Endothelial cell of umbilical vein (primary cell): ENCODE data around the gene CFAP45. TPM values are rescaled to one million over a fixed set of nuclear protein-coding genes. Genes with fewer than 3 reads are reported as not detected.

Experiments used
- BruUV-seq: library from RNA; stranded (reverse); fragments of 400-500 nt; replicated peaks from 2 replicates; lab custom pipeline; 2021; lab: Mats Ljungman, UMichigan
- CTCF ChIA-PET: fragments of 300-600, 350-600 bp; sonication (Branson Sonifier 250); formaldehyde crosslinking; loops from one replicate; lab custom pipeline; 2021; ENCODE audit warnings: antibody characterized with exemption, inconsistent platforms; lab: Charles Lee
- POLR2A ChIA-PET: fragments of 300-600, 350-600 bp; sonication (Branson Sonifier 250); formaldehyde crosslinking; loops from one replicate; lab custom pipeline; 2021; ENCODE audit warnings: antibody characterized with exemption, inconsistent platforms; lab: Charles Lee
- DNase-seq: peaks from one replicate; pipeline ENCODE4 v3.0.0-alpha.2; 2011; ENCODE audit warnings: low read depth, low spot score
- FAIRE-seq: peaks from 2 replicates; lab custom pipeline; 2011; peaks lifted over from hg19 to GRCh38; lab: Jason Lieb, UNC
- H2AFZ ChIP-seq: 2 replicates; pipeline ENCODE4 v1.6.0; 2012; ENCODE audit warnings: low read depth, low read length, control low read depth, inconsistent platforms
- H3K27ac ChIP-seq: 2 replicates; pipeline ENCODE4 v1.5.1; 2011; ENCODE audit warnings: low read depth, mild to moderate bottlenecking, control low read depth, low read length, moderate library complexity; ENCODE audit not compliant: insufficient read depth
- H3K27me3 ChIP-seq, 2 experiments: 2 replicates each; pipeline versions ENCODE4 v1.6.0 to v1.6.1; 2011; ENCODE audit warnings: low read length in 2 of 2, mixed read lengths in 1 of 2; ENCODE audit not compliant: control insufficient read depth in 2 of 2, insufficient read depth in 2 of 2
- H3K36me3 ChIP-seq, 2 experiments: 2 replicates in 1 of 2; 3 replicates in 1 of 2; pipeline ENCODE4 v1.5.1; 2011; ENCODE audit warnings: low read length in 2 of 2, mild to moderate bottlenecking in 1 of 2, moderate library complexity in 1 of 2; ENCODE audit not compliant: control insufficient read depth in 2 of 2, insufficient read depth in 2 of 2; ENCODE audit errors: extremely low read depth in 1 of 2
- H3K4me1 ChIP-seq: 3 replicates; pipeline ENCODE4 v1.5.1; 2011; ENCODE audit warnings: mild to moderate bottlenecking, low read length; ENCODE audit not compliant: control insufficient read depth, insufficient read depth; ENCODE audit errors: extremely low read depth
- H3K4me2 ChIP-seq: 2 replicates; pipeline ENCODE4 v1.6.1; 2011; ENCODE audit warnings: low read length, control low read depth, mixed read lengths; ENCODE audit not compliant: insufficient read depth
- H3K4me3 ChIP-seq, 3 experiments: fragments of 200-600 bp in 1 of 3; sonication (generic), shearing (Covaris generic) in 1 of 3; replicated peaks in 1 of 3; 2 replicates each; pipeline ENCODE4 v1.5.1; 2011 to 2016; ENCODE audit warnings: control low read depth in 3 of 3, low read length in 3 of 3, mild to moderate bottlenecking in 2 of 3, inconsistent platforms in 1 of 3, low read depth in 1 of 3, moderate library complexity in 1 of 3; ENCODE audit not compliant: insufficient read depth in 1 of 3
- H3K79me2 ChIP-seq: 2 replicates; pipeline ENCODE4 v1.6.0; 2012; ENCODE audit warnings: low read length, inconsistent platforms; ENCODE audit not compliant: control insufficient read depth, insufficient read depth
- H3K9ac ChIP-seq: replicated peaks from 2 replicates; pipeline ENCODE3; 2011; ENCODE audit warnings: low read length, control low read depth; ENCODE audit not compliant: insufficient read depth; ENCODE audit errors: extremely low read depth
- H3K9me1 ChIP-seq: replicated peaks from 3 replicates; pipeline ENCODE4 v1.6.0; 2011; ENCODE audit warnings: mild to moderate bottlenecking, low read length; ENCODE audit not compliant: control insufficient read depth, insufficient read depth; ENCODE audit errors: extremely low read depth
- H3K9me3 ChIP-seq: replicated peaks from 2 replicates; pipeline ENCODE4 v1.5.1; 2012; ENCODE audit warnings: low read length, inconsistent platforms; ENCODE audit not compliant: control insufficient read depth, insufficient read depth
- H4K20me1 ChIP-seq: replicated peaks from 2 replicates; pipeline ENCODE3; 2011; ENCODE audit warnings: mild to moderate bottlenecking, low read length; ENCODE audit not compliant: control insufficient read depth, insufficient read depth; ENCODE audit errors: extremely low read depth
- CTCF ChIP-seq, 2 donors: IDR thresholded peaks; 1 replicate in 1 of 2; 2 replicates in 1 of 2; pipeline ENCODE4 v1.5.1; 2011; ENCODE audit warnings: low read length in 2 of 2, mild to moderate bottlenecking in 2 of 2, moderate library complexity in 2 of 2, control low read depth in 1 of 2, inconsistent platforms in 1 of 2, low read depth in 1 of 2; ENCODE audit not compliant: insufficient read depth in 1 of 2; ENCODE audit errors: extremely low read depth in 1 of 2
- EZH2 ChIP-seq: IDR thresholded peaks from 2 replicates; pipeline ENCODE4 v1.6.1; 2012; ENCODE audit warnings: borderline replicate concordance, low read depth, mild to moderate bottlenecking, moderate library complexity, low read length, inconsistent platforms; ENCODE audit not compliant: severe bottlenecking
- FOS ChIP-seq: IDR thresholded peaks from 2 replicates; pipeline ENCODE4 v1.6.1; 2011; ENCODE audit warnings: mild to moderate bottlenecking, low read length, moderate library complexity, borderline replicate concordance; ENCODE audit not compliant: insufficient read depth
- GATA2 ChIP-seq: IDR thresholded peaks from 2 replicates; pipeline ENCODE4 v1.7.0; 2011; ENCODE audit warnings: low read depth, mild to moderate bottlenecking, moderate library complexity, mixed read lengths, low read length; ENCODE audit not compliant: insufficient read length, insufficient read depth
- JUN ChIP-seq: IDR thresholded peaks from 2 replicates; pipeline ENCODE4 v1.6.1; 2011; ENCODE audit warnings: borderline replicate concordance, low read depth; ENCODE audit not compliant: insufficient read length, insufficient read depth
- MAX ChIP-seq: IDR thresholded peaks from 2 replicates; pipeline ENCODE4 v1.6.1; 2011; ENCODE audit not compliant: insufficient read depth, insufficient read length
- MYC ChIP-seq: IDR thresholded peaks from one replicate; pipeline ENCODE4 v1.6.1; 2011; ENCODE audit warnings: mild to moderate bottlenecking, low read depth, low read length
- POLR2A ChIP-seq: IDR thresholded peaks from 2 replicates; pipeline ENCODE4 v1.6.1; 2012; ENCODE audit warnings: low read depth, mild to moderate bottlenecking, control low read depth, low read length
- POLR2AphosphoS5 ChIP-seq: IDR thresholded peaks from 2 replicates; pipeline ENCODE4 v1.6.1; 2012; ENCODE audit warnings: low read depth, mild to moderate bottlenecking, control low read depth, low read length, moderate library complexity; ENCODE audit not compliant: insufficient read depth
- dilution Hi-C: fragments of 300-500 bp; cut with MboI; formaldehyde crosslinking; loops from one replicate; pipeline ENCODE4 v1.15.0; 2019; ENCODE audit warnings: low sequenced_read_pairs; ENCODE audit not compliant: extremely low pct_ligation_motif_present
- intact Hi-C: fragments of 100-400 bp; cut with micrococcal nuclease; formaldehyde crosslinking; loops from one replicate; pipeline ENCODE4 v1.10.0; 2022
- polyA plus RNA-seq, 4 experiments: library from polyadenylated mRNA; depleted of rRNA in 3 of 4; stranded (reverse) in 3 of 4; unstranded in 1 of 4; fragments of >200 nt; gene quantifications; 2 replicates each; pipeline versions ENCODE4 v1.2.1 to v1.2.3, GENCODE V29; 2011 to 2012; ENCODE audit warnings: missing spikeins in 1 of 4
- total RNA-seq: library from RNA; stranded (reverse); gene quantifications from 2 replicates; pipeline ENCODE4 v1.2.3, GENCODE V29; 2021

CFAP45 gene
- total and polyA plus RNA-seq, 2 donors (not counting 3 experiments of a cell fraction or from before 2014, with no cell fraction given), result 0.25 to 2.5 TPM

GRCh38 chr1:159861218-159861617, 38.7 kb downstream of the CFAP45 start:
- Histone ChIP-seq H3K36me3 (no peaks in the 10 kb centered on the region), H2AFZ (no peak overlapping the region), H3K9me1 (no peaks in the 10 kb centered on the region), H3K4me1 (no peaks in the 10 kb centered on the region), H3K79me2 (no peaks in the 10 kb centered on the region), H3K4me2 (no peak overlapping the region), H3K27me3 (no peaks in the 10 kb centered on the region), H4K20me1 (no peaks in the 10 kb centered on the region), H3K4me3 (no peak overlapping the region), H3K27ac (no peak overlapping the region), H3K9me3 (no peaks in the 10 kb centered on the region), H3K9ac (no peak overlapping the region)
- intact Hi-C loops, result no loop called here
- dilution Hi-C loops, result no loop called here
- no peak for DNase-seq
- FAIRE-seq, result no peak
- ChIA-PET CTCF (no interaction called here), POLR2A (no interaction called here)
- BruUV-seq, result no TSS peak
- TF ChIP-seq MAX (no peak), GATA2 (no peak), POLR2AphosphoS5 (no peak)

- Histone ChIP-seq H2AFZ (no peak overlapping the region), H4K20me1 (no peaks in the 10 kb centered on the region), H3K4me1 (no peaks in the 10 kb centered on the region), H3K4me2 (no peak overlapping the region), H3K36me3 (no peaks in the 10 kb centered on the region), H3K9ac (no peak overlapping the region), H3K27me3 (no peaks in the 10 kb centered on the region), H3K4me3 (no peak overlapping the region), H3K27ac (no peak overlapping the region), H3K79me2 (no peaks in the 10 kb centered on the region), H3K9me3 (no peaks in the 10 kb centered on the region), H3K9me1 (no peaks in the 10 kb centered on the region)
- DNase-seq (no peak), FAIRE-seq (no peak)
- ChIA-PET POLR2A (no interaction called here), CTCF (interaction anchor here (0.9 to 1.4 kb wide), 3 partner anchors 30 to 699 kb away, joined by 3 to 5 read pairs (median 5); no protein-coding TSS in a partner anchor)
- TF ChIP-seq EZH2 (no peak), MYC (no peak), JUN (no peak), POLR2A (no peak), CTCF (IDR thresholded peaks at IDR 0.05; ENCODE audit: extremely low read depth in 1 of 2, insufficient read depth in 1 of 2, low read depth in 1 of 2, low read length in 2 of 2) (no peak), FOS (no peak), POLR2AphosphoS5 (no peak)
- dilution Hi-C loops, result no loop called here
- intact Hi-C loops, result no loop called here
- no TSS peak for BruUV-seq
These were observed 39.5 kb downstream of the CFAP45 start for GRCh38 chr1:159860456-159860855.
